ENCODE measurements around the gene ATG7. TPM values are rescaled to one million over a fixed set of nuclear protein-coding genes. Genes with fewer than 3 reads are reported as not detected.

The ATG7 gene
- total RNA-seq, 1 donor from 2014 or later = 48.5 TPM

- peaks cover 28 to 49% of the 10 kb centered on the region in 2 donors for H3K36me3 ChIP-seq
These were observed 50.7 kb downstream of the ATG7 start for GRCh38 chr3:11322931-11323330.

GRCh38 chr3:11323813-11324212, 51.6 kb downstream of the ATG7 start:
- intact Hi-C loops (cut with DNase I) = loop anchor here (5.0 kb wide), 1 partner anchor 187 kb away; no protein-coding TSS in a partner anchor
- Histone ChIP-seq H3K36me3 (peaks cover 20 to 40% of the 10 kb centered on the region in 2 donors), H3K4me1 (peaks cover 0 to 12% of the 10 kb centered on the region in 2 donors), H3K9me3 (no peaks in the 10 kb centered on the region), H3K27me3 (no peaks in the 10 kb centered on the region), H3K27ac (peak overlapping the region; percentile 64 to 72), H3K4me3 (no peak overlapping the region)
- TF ChIP-seq CTCF (IDR thresholded peaks at IDR 0.05) = no peak
- no peak for DNase-seq (ENCODE audit: low spot score in 2 of 2)

More at GRCh38 chr3:11322931-11323330, 50.7 kb downstream of the ATG7 start:
- Histone ChIP-seq H3K9me3 (no peaks in the 10 kb centered on the region), H3K27ac (peak overlapping the region; percentile 64 to 72), H3K4me1 (peaks cover 0 to 12% of the 10 kb centered on the region in 2 donors), H3K27me3 (no peaks in the 10 kb centered on the region), H3K4me3 (no peak overlapping the region)
- intact Hi-C loops (cut with DNase I) = loop anchor here (5.0 kb wide), 1 partner anchor 186 kb away; no protein-coding TSS in a partner anchor
- TF ChIP-seq CTCF (IDR thresholded peaks at IDR 0.05) = no peak
- no peak for DNase-seq (ENCODE audit: low spot score in 2 of 2)

- intact Hi-C loops (cut with DNase I) = loop anchor here (5.0 kb wide), 1 partner anchor 95 kb away; no protein-coding TSS in a partner anchor
- H3K36me3 ChIP-seq = peaks cover 0 to 13% of the 10 kb centered on the region in 2 donors
- no peaks in the 10 kb centered on the region for H3K9me3 ChIP-seq
- peaks cover 0 to 12% of the 10 kb centered on the region in 2 donors for H3K4me1 ChIP-seq
- no peak overlapping the region for H3K27ac ChIP-seq
- no peak for DNase-seq (ENCODE audit: low spot score in 2 of 2)
- H3K4me3 ChIP-seq = no peak overlapping the region
- no peak for TF ChIP-seq CTCF (IDR thresholded peaks at IDR 0.05)
- no peaks in the 10 kb centered on the region for H3K27me3 ChIP-seq
These were observed 55.4 kb downstream of the ATG7 start for GRCh38 chr3:11327619-11328018.

GRCh38 chr3:11328196-11328945, 56.2 kb downstream of the ATG7 start:
- no peak for TF ChIP-seq CTCF (IDR thresholded peaks at IDR 0.05)
- no peaks in the 10 kb centered on the region for H3K27me3 ChIP-seq
- peaks cover 5 to 21% of the 10 kb centered on the region in 2 donors for H3K36me3 ChIP-seq
- H3K4me1 ChIP-seq = peaks cover 0 to 8% of the 10 kb centered on the region in 2 donors
- H3K27ac ChIP-seq = no peak overlapping the region
- no peak for DNase-seq (ENCODE audit: low spot score in 2 of 2)
- no peak overlapping the region for H3K4me3 ChIP-seq
- no peaks in the 10 kb centered on the region for H3K9me3 ChIP-seq
- intact Hi-C loops (cut with DNase I) = loop anchor here (5.0 kb wide), 1 partner anchor 96 kb away; no protein-coding TSS in a partner anchor

- Histone ChIP-seq H3K4me1 (no peaks in the 10 kb centered on the region), H3K27ac (no peak overlapping the region), H3K27me3 (no peaks in the 10 kb centered on the region), H3K4me3 (no peak overlapping the region), H3K9me3 (no peaks in the 10 kb centered on the region), H3K36me3 (peaks cover 5 to 22% of the 10 kb centered on the region in 2 donors)
- no peak for DNase-seq (ENCODE audit: low spot score in 2 of 2)
- no peak for TF ChIP-seq CTCF (IDR thresholded peaks at IDR 0.05)
- intact Hi-C loops (cut with DNase I) = loop anchor here (5.0 kb wide), 1 partner anchor 97 kb away; no protein-coding TSS in a partner anchor
These were observed 57.6 kb downstream of the ATG7 start for GRCh38 chr3:11329777-11330176.

Measured in ascending aorta (tissue), 2 donors.